HepG2 (cell line): ENCODE measurements around the gene EFEMP2. TPM values are rescaled to one million over a fixed set of nuclear protein-coding genes. Genes with fewer than 3 reads are reported as not detected.

Experiments
- ADNP ChIP-seq: sonication (generic); formaldehyde crosslinking; IDR thresholded peaks from 2 replicates; pipeline ENCODE4 v1.4.0; 2020; ENCODE audit warnings: missing genetic modification reagents
- BCL6 ChIP-seq: IDR thresholded peaks from 2 replicates; pipeline ENCODE4 v1.6.1; 2016; ENCODE audit warnings: missing genetic modification reagents, missing compliant biosample characterization
- BHLHE40 ChIP-seq: IDR thresholded peaks from 2 replicates; pipeline ENCODE4 v1.6.1; 2011; ENCODE audit warnings: low read length, improper control_type of control experiment
- DR1 ChIP-seq: sonication (generic); formaldehyde crosslinking; IDR thresholded peaks from 2 replicates; pipeline ENCODE4 v1.8.0; 2021; ENCODE audit warnings: mild to moderate bottlenecking, missing genetic modification reagents, inconsistent platforms
- GTF3A ChIP-seq: sonication (generic); formaldehyde crosslinking; conservative IDR thresholded peaks from 2 replicates; pipeline ENCODE4 v1.4.0; 2020; ENCODE audit warnings: mild to moderate bottlenecking, missing genetic modification reagents
- MBD4 ChIP-seq: IDR thresholded peaks from 2 replicates; pipeline ENCODE4 v1.6.1; 2012; ENCODE audit warnings: low read length, inconsistent platforms, borderline replicate concordance
- MLLT10 ChIP-seq: sonication (generic); formaldehyde crosslinking; IDR thresholded peaks from 2 replicates; pipeline ENCODE4 v1.4.0; 2020; ENCODE audit warnings: missing genetic modification reagents
- NFATC3 ChIP-seq: sonication (generic); formaldehyde crosslinking; IDR thresholded peaks from 2 replicates; pipeline ENCODE4 v1.5.1; 2020; ENCODE audit warnings: mild to moderate bottlenecking, missing genetic modification reagents
- NR3C1 ChIP-seq: sonication (generic); formaldehyde crosslinking; IDR thresholded peaks from 2 replicates; pipeline ENCODE4 v1.4.0; 2020; ENCODE audit warnings: missing genetic modification reagents
- PRMT3 ChIP-seq: sonication (generic); formaldehyde crosslinking; IDR thresholded peaks from 2 replicates; pipeline ENCODE4 v1.8.1; 2022; ENCODE audit warnings: low read depth, mild to moderate bottlenecking, moderate library complexity, missing genetic modification reagents, borderline replicate concordance
- PTBP1 ChIP-seq: fragments of 200-400 bp; formaldehyde crosslinking; IDR thresholded peaks from 2 replicates; pipeline ENCODE4 v1.6.1; 2018; ENCODE audit warnings: low read length, low read depth; ENCODE audit not compliant: poor library complexity, severe bottlenecking
- SIN3A ChIP-seq: IDR thresholded peaks from 2 replicates; pipeline ENCODE4 v1.6.1; 2011; ENCODE audit warnings: low read depth, mild to moderate bottlenecking, control low read depth, low read length, borderline replicate concordance
- SOX13 ChIP-seq, 3 experiments: fragments of 450-650 bp in 1 of 3; sonication (generic) in 1 of 3; formaldehyde crosslinking in 1 of 3; IDR thresholded peaks in 2 of 3; conservative IDR thresholded peaks in 1 of 3; 2 replicates each; pipeline versions ENCODE4 v1.5.0 to v1.6.1; 2016 to 2020; ENCODE audit warnings: antibody characterized with exemption in 1 of 3, mild to moderate bottlenecking in 1 of 3, missing compliant biosample characterization in 1 of 3, missing genetic modification reagents in 1 of 3, moderate library complexity in 1 of 3
- TAF15 ChIP-seq: fragments of 200-400 bp; formaldehyde crosslinking; IDR thresholded peaks from one replicate; pipeline ENCODE4 v1.6.1; 2018; ENCODE audit warnings: mild to moderate bottlenecking, low read depth, low read length; ENCODE audit not compliant: poor library complexity, severe bottlenecking
- ZFYVE20 ChIP-seq: sonication (generic); formaldehyde crosslinking; IDR thresholded peaks from 2 replicates; pipeline ENCODE4 v1.8.0; 2023; ENCODE audit warnings: low read depth, mild to moderate bottlenecking, moderate library complexity, missing genetic modification reagents, borderline replicate concordance
- ZNF10 ChIP-seq: sonication (generic); formaldehyde crosslinking; IDR thresholded peaks from 2 replicates; pipeline ENCODE4 v1.4.0; 2020; ENCODE audit warnings: mild to moderate bottlenecking, low read depth, missing genetic modification reagents, borderline replicate concordance
- ZNF225 ChIP-seq: sonication (generic); formaldehyde crosslinking; IDR thresholded peaks from 2 replicates; pipeline ENCODE4 v1.4.0; 2020; ENCODE audit warnings: mild to moderate bottlenecking, missing genetic modification reagents
- ZNF326 ChIP-seq: sonication (generic); formaldehyde crosslinking; IDR thresholded peaks from 2 replicates; pipeline ENCODE4 v1.4.0; 2020; ENCODE audit warnings: missing genetic modification reagents, borderline replicate concordance
- ZNF331 ChIP-seq: sonication (generic); formaldehyde crosslinking; IDR thresholded peaks from 2 replicates; pipeline ENCODE4 v1.4.0; 2020; ENCODE audit warnings: missing genetic modification reagents
- ZNF530 ChIP-seq: sonication (generic); formaldehyde crosslinking; IDR thresholded peaks from 2 replicates; pipeline ENCODE4 v1.5.0; 2020; ENCODE audit warnings: low read depth, mild to moderate bottlenecking, missing genetic modification reagents
- ZNF614 ChIP-seq: IDR thresholded peaks from 2 replicates; pipeline ENCODE4 v1.6.1; 2018; ENCODE audit warnings: missing biosample characterization, missing genetic modification reagents, inconsistent platforms, borderline replicate concordance
- ZNF878 ChIP-seq: sonication (generic); formaldehyde crosslinking; IDR thresholded peaks from 2 replicates; pipeline ENCODE4 v1.8.1; 2023; ENCODE audit warnings: mild to moderate bottlenecking, missing genetic modification reagents, moderate library complexity
- polyA plus RNA-seq, 8 experiments: library from polyadenylated mRNA; depleted of rRNA in 3 of 8; stranded (reverse) in 7 of 8; unstranded in 1 of 8; fragments of >200 nt; fragmentation: Illumina TruSeq in 4 of 8; extraction: Trizol in 4 of 8; gene quantifications; 2 replicates each; pipeline versions ENCODE4 v1.2.1 to v1.2.3, GENCODE V29; 2011 to 2016; ENCODE audit warnings: low read depth in 4 of 8, missing spikeins in 1 of 8, mixed read lengths in 1 of 8; ENCODE audit not compliant: insufficient read depth in 1 of 8
- total RNA-seq, 5 experiments: library from RNA; depleted of rRNA; stranded (reverse); fragments of >200 nt; fragmentation: Illumina TruSeq; extraction: Trizol; gene quantifications; 2 replicates each; pipeline ENCODE4 v1.2.3, GENCODE V29; 2016; ENCODE audit warnings: low read depth in 1 of 5
- TF ChIP-seq, protein P1 (sequence below): IDR thresholded peaks from 2 replicates; pipeline ENCODE4 v1.6.1; 2016; ENCODE audit warnings: low read depth
- TF ChIP-seq, protein P2 (sequence below): sonication (generic); formaldehyde crosslinking; conservative IDR thresholded peaks from 2 replicates; pipeline ENCODE4 v1.8.0; 2022; ENCODE audit warnings: missing genetic modification reagents
- TF ChIP-seq, protein P3 (sequence below): IDR thresholded peaks from 2 replicates; pipeline ENCODE4 v1.6.1; 2016; ENCODE audit warnings: missing compliant biosample characterization, missing genetic modification reagents, borderline replicate concordance

Gene EFEMP2
- total and polyA plus RNA-seq, 2 of the 13 experiments (the other 11 are each of a cell fraction or from before 2014, with no cell fraction given): 7.4 to 29.7 TPM

DNA sequence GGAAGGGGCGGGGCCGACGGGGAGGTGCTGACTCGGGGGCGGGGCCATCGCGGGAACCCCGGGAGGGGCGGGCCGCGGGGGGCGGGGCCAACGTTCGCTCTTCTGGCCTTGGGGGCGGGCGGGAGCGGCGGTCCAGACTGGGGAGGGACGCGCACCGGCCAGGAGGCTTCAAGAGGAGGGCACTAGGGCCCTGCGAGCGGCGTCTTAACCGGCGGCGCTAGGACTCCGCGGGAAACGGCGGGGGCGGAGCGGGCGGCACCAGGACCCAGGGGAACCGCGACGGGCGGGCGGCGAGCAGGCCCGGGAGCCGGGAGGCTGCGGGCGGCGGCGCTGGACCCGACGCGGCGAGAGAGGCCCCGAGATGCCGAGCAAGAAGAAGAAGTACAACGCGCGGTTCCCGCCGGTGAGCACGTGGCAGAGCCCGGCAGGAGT lies 46.6 kb upstream of the EFEMP2 start, which contains the start of gene DRAP1 (continued):
- no peak for TF ChIP-seq NFATC3 (CRISPR knock-in tag)
- TF ChIP-seq ZNF530 (CRISPR knock-in tag): no peak
- TF ChIP-seq ZNF326 (CRISPR knock-in tag): no peak
- TF ChIP-seq ADNP (CRISPR knock-in tag): no peak
- TF ChIP-seq, protein P1, sequence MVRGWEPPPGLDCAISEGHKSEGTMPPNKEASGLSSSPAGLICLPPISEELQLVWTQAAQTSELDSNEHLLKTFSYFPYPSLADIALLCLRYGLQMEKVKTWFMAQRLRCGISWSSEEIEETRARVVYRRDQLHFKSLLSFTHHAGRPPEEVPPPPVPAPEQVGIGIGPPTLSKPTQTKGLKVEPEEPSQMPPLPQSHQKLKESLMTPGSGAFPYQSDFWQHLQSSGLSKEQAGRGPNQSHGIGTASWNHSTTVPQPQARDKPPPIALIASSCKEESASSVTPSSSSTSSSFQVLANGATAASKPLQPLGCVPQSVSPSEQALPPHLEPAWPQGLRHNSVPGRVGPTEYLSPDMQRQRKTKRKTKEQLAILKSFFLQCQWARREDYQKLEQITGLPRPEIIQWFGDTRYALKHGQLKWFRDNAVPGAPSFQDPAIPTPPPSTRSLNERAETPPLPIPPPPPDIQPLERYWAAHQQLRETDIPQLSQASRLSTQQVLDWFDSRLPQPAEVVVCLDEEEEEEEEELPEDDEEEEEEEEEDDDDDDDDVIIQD (CRISPR knock-in tag): peak; percentile 63; the same call in 1 of the 2 replicates
- no peak for TF ChIP-seq NR3C1 (CRISPR knock-in tag)
- TF ChIP-seq ZFYVE20 (CRISPR knock-in tag): no peak
- TF ChIP-seq PRMT3: no peak
- peak; percentile 47; the same call in 1 of the 2 replicates for TF ChIP-seq BHLHE40
- TF ChIP-seq, protein P2, sequence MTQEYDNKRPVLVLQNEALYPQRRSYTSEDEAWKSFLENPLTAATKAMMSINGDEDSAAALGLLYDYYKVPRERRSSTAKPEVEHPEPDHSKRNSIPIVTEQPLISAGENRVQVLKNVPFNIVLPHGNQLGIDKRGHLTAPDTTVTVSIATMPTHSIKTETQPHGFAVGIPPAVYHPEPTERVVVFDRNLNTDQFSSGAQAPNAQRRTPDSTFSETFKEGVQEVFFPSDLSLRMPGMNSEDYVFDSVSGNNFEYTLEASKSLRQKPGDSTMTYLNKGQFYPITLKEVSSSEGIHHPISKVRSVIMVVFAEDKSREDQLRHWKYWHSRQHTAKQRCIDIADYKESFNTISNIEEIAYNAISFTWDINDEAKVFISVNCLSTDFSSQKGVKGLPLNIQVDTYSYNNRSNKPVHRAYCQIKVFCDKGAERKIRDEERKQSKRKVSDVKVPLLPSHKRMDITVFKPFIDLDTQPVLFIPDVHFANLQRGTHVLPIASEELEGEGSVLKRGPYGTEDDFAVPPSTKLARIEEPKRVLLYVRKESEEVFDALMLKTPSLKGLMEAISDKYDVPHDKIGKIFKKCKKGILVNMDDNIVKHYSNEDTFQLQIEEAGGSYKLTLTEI (CRISPR knock-in tag): no peak
- TF ChIP-seq MLLT10 (CRISPR knock-in tag): no peak
- TF ChIP-seq BCL6: peak; percentile 78
- TF ChIP-seq PTBP1: no peak
- no peak for TF ChIP-seq ZNF878
- peak; percentile 95; the same call in 1 of the 2 replicates for TF ChIP-seq ZNF614 (CRISPR knock-in tag)
- TF ChIP-seq, protein P3, sequence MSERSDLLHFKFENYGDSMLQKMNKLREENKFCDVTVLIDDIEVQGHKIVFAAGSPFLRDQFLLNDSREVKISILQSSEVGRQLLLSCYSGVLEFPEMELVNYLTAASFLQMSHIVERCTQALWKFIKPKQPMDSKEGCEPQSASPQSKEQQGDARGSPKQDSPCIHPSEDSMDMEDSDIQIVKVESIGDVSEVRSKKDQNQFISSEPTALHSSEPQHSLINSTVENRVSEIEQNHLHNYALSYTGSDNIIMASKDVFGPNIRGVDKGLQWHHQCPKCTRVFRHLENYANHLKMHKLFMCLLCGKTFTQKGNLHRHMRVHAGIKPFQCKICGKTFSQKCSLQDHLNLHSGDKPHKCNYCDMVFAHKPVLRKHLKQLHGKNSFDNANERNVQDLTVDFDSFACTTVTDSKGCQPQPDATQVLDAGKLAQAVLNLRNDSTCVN (CRISPR knock-in tag): peak; percentile 50; the same call in 1 of the 2 replicates
- 0 out of 2 replicates have a peak, but pooled peaks have one; percentile 16 for TF ChIP-seq SOX13 (IDR thresholded peaks at IDR 0.05)
- TF ChIP-seq SOX13 (CRISPR knock-in tag; conservative IDR thresholded peaks at IDR 0.05 in 1 of 2, IDR thresholded peaks at IDR 0.05 in 1 of 2): peak in 1 of 2 experiments; percentile 71; a peak in 2 of 4 replicates
- 0 out of 2 replicates have a peak, but pooled peaks have one; percentile 5 for TF ChIP-seq DR1
- TF ChIP-seq MBD4: no peak
- TF ChIP-seq GTF3A (CRISPR knock-in tag): 0 out of 2 replicates have a peak, but pooled peaks have one; percentile 49
- TF ChIP-seq SIN3A: peak; percentile 79; the same call in 1 of the 2 replicates
- no peak for TF ChIP-seq TAF15
- peak; percentile 63; the same call in 1 of the 2 replicates for TF ChIP-seq ZNF225 (CRISPR knock-in tag)
- TF ChIP-seq ZNF331 (CRISPR knock-in tag): peak; percentile 85
- TF ChIP-seq ZNF10: no peak
